Adrenal gland (tissue), 5 donors: ENCODE measurements around the gene ADGB.

Source experiments
- CTCF ChIP-seq, 6 experiments: fragments of 450-650 bp in 4 of 6; fragments of 200-600 bp in 2 of 6; sonication (generic) in 1 of 6; IDR thresholded peaks; 1 replicate in 5 of 6; 2 replicates in 1 of 6; pipeline versions ENCODE4 v1.5.1 to v1.8.0; 2016 to 2021; ENCODE audit warnings: antibody characterized with exemption in 6 of 6, mild to moderate bottlenecking in 2 of 6, moderate library complexity in 1 of 6
- POLR2A ChIP-seq, 2 donors: fragments of 450-650 bp; IDR thresholded peaks; one replicate each; pipeline ENCODE4 v1.6.1; 2017; ENCODE audit warnings: antibody characterized with exemption in 2 of 2, mild to moderate bottlenecking in 2 of 2, moderate library complexity in 1 of 2
- donor health status: DM: no; HTN: no; CAD: no.

- no peak for TF ChIP-seq POLR2A (IDR thresholded peaks at IDR 0.05)
- no peak for TF ChIP-seq CTCF (IDR thresholded peaks at IDR 0.05)
These were observed 204.8 kb downstream of the ADGB start for GRCh38 chr6:146803601-146804000.
